NCI-H128 (cell line): ENCODE results near the gene DNAI1.
"Not testable (repeated sequence)": the region's sequence is repeated elsewhere in the genome, so short reads cannot be mapped to it uniquely, and the experiment has no call there.

ENCODE experiments used
- DNase-seq: peaks from one replicate; lab custom pipeline; 2025; ENCODE audit not compliant: unreplicated experiment; lab: John Stamatoyannopoulos, UW

Gene DNAI1

DNA sequence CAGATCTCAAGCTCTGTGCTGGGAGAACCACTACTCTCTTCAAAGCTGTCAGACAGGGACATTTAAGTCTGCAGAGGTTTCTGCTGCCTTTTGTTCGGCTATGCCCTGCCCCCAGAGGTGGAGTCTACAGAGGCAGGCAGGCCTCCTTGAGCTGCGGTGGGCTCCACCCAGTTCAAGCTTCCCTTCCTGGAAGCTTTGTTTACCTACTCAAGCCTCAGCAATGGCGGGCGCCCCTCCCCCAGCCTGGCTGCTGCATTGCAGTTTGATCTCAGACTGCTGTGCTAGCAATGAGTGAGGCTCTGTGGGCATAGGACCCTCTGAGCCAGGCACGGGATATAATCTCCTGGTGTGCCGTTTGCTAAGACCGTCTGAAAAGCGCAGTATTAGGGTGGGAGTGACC, 73.4 kb downstream of the DNAI1 start:
- not testable (repeated sequence) for DNase-seq

DNA sequence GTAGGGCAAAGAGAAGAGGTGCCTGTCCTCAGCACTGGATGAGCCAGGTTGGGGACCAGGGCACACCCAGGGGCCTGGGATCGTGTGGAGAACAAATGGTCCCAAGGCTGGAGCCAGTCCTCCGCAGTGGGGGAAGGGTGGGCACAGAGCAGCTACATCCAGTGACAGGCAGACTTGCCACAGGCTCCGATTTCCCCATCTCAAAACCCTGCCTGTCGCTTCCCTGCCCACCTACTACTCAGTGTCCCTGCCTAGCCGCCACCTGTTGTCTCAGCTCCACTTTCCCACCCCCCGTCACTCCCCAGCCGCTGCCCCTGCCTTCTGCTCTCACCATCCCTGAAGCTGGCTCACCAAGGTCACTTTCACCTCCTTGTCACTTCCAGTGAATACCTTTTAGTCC, 78.1 kb downstream of the DNAI1 start:
- DNase-seq = no peak

DNA sequence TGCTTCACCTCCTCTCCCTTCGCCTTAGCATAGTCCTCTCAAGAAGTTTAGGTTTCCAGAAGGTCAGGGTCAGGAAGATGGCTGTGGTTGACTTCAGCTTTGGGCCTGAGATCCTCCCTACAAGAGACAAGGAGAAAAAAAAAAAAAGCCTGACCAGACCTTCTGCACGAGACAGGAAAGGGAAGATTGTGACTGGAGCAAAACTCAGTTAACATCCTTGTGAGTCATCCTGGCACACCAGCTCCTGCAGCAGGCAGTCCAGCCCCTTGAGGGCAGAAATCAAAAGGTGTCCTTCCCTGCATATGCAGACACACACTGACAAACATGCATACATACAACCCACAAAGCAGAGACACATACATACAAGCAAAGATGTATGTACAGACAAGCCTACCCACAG, 82.2 kb downstream of the DNAI1 start:
- DNase-seq = no peak

DNA sequence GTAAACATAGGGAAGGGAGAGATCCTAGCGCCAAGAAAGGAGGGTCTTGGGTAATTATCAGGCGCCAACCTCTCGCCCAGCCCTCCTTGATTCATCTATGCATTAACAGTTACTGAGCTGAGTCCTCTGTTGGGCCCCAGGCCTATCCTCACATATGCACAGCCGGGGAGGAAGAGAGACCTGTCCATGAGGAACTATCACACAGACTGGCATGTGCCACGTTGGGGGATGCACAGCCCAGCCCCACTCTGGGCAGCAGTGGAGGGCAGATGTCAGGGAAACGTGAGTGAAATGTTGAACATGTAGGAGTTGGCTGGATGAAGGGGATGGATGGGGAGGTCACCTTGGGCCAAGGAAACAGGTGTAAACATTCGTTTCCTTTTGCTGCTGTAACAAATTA, 82.9 kb downstream of the DNAI1 start:
- DNase-seq = no peak

DNA sequence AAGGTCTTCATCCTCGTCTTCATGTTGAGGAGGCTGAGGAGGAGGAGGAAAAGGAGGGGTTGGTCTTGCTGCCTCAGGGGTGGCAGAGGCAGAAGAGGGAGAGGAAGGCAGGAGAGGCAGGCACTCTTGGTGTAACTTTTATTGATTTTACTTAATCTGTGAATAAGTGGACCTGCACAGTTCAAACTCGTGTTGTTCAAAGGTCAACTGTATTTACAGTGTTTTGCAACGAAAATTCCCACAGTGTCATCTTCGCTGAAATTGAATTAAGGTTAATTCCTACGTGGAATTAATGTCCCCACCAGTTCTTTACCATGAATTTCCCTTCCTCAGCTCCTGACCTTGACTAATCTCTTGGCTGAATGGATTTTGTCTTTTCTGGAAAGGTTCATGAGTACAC, 85.4 kb downstream of the DNAI1 start:
- no peak for DNase-seq

DNA sequence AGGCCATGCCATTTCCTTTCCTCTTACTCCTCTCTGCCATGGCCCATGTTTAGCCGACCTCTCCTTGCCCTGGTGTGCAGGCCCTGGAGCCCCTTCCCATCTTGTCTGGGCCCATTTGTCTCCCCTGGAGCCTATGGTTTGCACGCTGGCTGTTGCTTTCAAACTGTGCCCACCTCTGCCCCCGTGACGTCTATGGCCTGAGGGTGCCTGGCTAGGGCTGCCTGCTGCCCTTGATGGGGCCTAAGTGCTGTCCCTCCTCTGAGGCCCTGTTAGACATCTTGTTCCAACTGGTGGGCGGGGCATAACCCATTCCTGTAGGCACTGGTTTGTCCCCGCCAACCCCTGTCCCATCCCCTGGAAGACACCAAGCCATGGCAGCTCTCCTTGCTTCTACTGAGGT, 86.9 kb downstream of the DNAI1 start:
- no peak for DNase-seq

DNA sequence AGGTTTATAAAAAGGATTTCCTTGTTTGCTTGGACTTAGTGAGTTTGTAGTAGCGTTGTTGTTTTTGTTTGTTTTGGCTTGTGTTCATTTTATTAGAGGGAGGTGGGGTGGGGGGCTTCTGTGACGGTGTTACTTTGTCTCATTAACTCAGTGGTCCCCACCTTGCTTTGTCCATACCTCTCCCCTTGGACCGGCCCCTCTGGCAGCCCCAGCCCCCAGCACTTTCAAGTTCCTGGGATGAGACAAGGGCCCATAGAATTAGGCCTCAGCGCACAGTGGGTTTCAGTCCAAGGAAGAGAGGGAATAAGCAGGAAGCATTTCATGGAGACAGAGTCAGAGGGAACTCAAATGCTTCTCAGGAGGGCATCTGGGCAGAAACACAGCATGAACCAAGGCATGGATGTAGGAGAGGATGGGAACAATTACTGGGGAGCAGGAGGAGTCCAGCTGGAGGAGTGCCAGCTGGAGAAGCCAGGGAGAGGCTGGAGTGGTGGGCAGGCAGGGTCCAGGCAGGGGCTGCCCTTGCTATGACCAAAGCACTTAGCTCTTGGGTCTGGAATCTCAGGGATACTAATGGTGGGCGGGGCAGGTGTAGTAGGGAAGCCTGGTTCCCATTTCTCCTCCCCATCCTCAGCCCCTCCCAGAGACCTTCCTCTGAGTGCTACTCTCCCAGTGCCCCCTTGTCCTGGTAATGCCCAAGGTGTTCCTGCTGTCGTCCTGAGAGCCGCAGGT, 87.7 kb downstream of the DNAI1 start:
- no peak for DNase-seq

DNA sequence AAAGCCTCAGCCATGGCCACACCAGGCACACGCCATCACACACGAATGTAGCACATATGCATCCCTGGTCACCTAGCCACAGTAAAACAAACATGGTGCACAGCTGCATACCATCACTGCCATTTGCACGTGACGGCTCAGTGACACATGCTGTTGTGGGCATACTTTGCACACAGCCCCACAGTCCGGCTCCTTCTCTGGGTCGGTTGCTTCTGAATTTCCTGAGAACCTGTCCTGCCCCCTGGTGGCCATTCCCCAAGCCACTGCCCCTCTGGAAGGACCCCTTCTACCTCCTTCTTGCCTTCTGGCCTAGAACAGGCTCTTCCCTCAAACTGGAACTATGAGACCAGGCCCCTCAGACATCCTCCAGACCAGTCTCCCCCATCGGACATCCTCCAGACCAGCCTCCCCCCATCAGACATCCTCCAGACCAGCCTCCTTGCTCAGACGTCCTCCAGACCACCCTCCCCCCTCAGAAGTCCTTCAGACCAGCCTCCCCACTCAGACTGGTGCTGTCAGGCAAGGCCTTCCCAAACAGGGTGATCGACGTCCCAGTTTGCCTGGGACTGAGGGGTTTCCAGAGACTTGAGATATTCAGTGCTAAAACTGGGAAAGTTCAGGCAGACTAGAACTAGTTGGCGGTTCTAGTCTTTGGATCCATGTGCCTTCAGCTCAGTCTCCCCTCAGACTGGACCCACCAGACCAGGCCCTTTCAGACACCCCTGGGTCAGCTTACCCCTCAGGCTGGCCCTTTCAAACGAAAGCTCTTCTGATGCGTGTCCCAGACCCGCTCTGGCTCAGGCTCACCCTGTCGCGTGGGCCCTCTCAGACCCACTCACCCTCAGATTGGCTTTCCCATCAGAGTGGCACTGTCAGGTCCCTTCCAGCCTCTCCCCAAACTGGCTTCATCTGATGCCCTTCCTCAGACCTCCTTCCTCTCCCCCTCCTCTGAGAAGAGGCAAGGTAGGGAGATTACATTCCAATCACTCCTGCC, 88.5 kb downstream of the DNAI1 start:
- DNase-seq = no peak

DNA sequence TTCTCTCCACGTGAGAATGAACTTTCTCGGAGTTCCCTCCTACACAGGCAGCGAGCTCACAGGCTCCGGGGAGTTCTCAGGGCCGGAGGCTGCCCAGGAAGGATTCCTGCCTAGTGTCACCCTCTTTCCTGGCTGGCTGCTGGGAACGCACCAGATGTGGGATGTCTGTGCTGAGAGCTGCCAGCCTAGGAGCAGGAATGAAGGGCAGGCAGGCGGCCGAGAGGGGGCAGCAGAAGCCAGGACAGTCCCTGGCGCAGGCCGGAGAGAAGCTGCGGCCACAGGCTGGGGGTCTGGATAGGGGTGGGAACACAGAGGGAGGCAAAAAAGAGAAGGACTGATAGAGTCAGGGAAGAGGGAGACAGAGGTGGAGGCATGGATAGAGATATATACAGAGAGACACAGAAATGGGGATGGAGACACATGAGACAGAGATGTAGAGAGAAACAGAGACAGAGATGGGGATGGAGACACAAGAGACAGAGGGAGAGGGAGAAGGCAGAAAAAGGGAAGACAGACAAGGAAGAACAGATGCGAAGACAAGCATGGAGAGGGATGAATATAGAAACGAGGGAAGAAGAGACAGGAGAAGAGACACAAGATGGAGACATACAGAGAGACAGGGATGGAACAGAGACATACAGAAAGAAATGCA, 89.5 kb downstream of the DNAI1 start:
- peak; percentile 21 for DNase-seq

DNA sequence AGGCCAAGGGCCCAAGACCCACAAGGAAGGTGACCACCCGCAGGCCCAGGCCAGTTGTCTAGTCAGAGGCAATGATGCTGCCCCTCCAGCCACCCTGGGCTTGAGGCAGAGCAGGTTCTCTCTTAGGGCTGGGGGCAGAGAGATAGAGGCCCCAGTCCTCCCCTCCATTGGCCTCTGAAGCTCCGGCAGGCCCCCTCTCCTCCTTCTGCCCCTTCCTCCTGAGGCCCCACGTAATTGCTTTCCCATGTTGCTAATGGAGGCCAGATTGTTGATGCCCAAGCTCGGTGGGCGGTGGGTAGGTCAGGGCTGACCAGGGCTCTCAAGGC, 90.8 kb downstream of the DNAI1 start:
- no peak for DNase-seq

DNA sequence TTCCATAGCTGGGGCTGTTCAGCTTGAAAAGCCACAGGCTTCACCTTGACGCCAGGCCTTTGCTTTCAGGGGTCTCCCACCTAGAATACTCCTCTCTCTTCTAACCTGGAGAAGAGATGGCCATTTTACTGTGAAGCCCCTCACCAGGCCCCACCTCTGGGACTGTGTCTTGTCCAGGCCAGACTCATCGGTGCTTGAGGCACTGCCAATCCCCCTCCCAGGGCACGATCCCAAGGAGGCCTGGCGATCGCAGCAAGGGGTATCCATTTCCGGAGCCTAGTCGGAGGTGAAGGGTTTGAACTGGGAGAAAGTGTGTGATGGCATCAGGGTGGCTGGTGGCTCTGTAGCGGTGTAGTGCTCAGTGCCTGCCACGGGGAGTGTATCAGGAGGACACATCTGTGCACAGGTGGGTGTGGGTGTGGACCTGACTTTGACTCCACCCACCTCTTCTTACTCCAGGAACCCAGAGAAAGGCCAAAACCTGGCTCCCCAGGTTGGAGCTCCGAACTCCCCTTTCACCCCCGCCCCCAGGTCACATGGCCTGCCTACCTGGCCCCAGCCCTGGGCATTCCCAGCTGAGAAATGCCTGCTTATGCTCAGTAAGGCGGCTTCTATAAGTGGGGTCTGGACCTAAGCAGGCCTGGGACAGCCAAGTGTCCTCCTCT, 91.5 kb downstream of the DNAI1 start:
- DNase-seq = no peak

DNA sequence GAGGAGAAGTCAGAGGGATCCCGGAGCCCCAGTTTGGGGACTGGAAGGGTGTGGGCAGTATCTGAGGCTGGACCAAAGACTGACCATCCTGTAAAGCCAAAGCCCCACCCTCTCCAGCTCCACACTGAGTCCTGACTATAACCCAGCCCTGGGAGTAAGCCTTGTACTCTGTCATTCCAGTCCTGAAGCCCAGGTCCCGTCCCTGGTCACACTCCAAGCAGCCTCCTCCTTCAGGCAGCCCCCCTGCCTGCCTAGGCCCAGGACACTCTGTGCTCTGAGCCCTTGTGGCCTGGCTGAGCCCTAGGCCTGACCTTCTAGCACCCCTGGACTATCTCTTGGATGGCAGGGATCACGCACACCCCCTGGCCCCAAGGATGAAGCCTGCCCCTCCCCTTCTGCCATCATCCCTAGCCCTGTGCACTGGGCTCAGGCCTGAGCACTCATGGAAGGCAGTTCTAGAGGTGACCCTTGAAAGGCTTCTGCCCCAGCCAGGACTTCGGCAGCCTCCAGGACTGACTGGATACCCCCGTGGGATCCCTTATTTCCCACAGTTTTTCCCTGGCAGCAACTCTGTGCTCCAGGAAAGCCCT, 92.2 kb downstream of the DNAI1 start:
- no peak for DNase-seq

DNA sequence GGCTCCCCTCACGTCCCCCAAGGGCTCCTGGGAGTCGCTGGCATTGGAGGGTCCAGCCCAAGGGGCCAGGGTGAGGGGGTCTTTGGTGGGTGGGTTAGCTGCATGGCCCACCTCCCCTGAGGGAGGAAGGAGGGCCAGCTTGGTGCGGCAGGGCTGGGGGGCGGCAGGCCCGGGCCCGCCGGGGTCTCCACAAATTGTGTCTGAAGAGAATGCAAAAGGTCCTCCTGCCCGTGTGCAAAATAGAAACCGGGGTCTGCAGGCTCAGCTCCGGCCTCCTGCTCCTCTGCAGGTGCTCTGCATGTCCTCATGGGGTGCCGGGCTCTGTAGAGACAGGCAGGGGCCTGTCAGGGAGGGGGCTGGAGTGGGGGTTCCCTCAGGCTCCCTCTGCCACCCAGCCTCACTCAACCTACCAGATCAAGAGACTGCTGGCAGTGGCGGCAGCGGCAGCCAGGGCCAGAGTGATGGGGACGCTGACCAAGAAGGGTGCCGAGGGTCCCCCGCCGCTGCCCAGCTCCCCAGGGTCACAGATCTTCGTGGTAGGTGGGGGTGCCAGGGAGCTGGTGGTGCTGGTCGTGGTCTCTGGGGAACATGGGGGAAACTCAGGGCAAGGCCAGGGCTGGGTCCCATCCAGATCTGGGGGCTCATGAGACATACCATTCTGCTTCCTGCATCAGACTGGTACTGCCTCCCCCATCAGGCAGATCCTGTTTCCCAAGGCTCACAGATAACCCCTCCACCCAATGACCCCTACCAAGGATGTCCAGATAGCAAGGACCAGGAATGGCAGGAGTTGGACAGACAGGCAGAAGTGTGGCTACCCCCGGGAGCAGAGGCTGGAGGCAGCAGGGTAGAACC, 93.4 kb downstream of the DNAI1 start:
- no peak for DNase-seq

DNA sequence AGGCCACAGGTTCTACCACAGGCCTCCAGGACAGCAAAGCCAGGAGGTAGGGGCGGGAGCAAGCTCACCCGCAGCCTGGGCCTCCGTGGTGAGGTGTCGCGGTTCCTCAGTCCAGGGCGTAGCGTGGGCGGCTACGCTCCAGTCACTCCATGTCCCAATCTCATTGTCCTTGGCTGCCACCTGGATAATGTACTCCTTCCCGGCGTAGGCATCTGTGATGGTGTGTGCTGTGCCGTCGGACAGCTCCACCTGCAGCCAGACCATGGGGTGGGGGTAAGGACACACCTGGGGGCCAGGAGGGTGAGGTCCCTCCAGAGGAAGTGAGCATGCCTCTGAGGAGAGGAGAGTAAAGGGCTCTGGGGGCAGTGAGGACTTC, 94.0 kb downstream of the DNAI1 start:
- no peak for DNase-seq

DNA sequence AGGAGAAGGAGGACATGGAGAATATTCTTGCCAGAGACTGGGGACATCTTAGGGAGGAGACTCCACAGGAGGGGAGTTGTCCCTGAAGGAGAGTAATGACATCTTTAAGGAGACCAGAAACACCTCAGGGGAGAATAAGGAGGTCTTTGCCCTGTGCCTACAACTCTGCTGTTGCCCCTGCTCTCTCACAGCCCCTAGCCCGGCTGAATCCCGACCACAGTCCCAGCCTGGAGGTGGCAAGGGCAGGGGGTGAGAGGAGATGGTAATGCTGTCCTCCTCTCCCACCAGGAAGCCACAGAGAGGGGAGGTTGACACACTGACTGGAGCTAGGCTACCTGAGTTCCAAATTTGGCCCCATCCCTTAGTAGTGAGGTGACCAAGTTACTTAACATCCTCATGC, 94.4 kb downstream of the DNAI1 start:
- DNase-seq = no peak

DNA sequence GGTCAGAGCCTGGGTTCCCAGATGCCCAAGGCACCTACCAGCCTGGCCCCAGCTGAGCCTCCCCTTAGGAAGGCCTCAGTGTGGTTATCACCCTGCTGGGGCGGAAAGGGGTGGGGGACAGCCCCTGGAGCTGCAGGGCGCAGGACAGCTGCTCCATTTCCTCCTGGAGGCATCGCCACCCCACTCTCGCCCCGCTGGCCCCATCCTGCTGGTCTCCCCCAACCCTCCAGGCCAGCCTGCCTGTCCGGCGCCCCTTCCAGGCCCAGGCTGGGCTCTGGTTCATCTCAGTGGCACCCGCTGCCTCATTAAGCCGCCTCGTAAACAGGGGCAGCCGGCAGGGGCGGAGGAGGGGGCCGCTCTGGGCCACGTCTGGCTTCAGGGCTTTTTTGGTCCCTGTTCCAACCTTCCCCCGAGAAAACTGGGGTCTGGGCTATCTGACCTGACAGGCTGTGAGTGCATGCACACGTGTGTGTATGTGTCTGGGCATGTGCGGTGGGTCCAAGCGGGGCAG, 95.0 kb downstream of the DNAI1 start:
- DNase-seq = no peak

DNA sequence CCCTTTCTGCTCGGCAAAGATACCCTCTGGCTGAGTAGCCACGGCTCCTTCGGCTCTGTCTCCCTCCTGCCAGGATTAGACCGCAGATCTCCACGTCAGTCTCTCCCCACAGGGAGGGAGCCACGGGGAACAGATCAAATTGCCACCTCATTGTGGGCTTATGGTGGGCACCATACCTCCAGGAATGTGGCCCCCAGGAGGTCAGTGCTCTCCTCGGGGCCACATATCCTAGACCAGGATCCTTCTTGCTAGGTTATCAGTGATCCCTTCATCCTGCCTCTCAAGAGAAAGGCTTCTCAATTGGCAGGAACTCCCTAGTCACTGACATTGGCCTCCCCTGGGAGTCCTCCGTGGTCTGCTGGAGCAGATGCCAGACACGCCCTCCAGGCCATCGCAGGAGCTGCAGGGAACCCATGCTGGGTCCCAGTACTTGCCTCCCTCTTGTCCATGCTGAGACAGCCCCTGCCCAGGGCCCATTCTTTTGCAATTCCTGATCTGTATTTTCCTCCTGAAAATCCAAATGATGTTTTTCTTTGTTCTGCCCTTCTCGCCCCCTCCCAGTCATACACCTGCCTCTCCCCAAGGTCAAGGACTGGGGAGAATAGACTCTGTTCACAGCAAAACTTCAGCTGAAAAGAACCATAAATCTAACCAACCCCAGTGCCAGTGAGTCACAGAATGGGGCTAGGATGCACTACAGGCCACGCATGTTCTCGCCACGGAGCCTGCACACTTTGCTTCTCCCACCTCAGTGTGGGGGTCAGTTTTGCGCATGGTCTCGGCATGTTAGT, 95.8 kb downstream of the DNAI1 start:
- DNase-seq = peak; percentile 18

DNA sequence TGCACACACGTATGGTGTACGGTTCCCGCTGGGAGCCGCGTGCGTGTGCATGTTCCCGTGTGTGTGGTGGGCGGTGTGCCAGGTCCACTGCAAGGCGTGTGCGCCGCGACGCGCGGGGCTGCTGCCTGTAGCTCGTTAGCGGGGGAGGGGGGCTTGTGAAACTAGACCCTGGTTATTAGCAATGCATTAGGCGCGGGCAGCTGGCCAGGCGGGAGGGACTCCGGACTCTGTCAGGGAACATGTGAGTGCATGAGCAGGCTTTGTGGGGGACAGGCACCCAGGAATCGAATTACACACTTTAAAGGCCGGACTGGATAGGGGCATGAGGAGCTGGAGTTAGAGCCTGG, 96.4 kb downstream of the DNAI1 start:
- peak; percentile 33 for DNase-seq

DNA sequence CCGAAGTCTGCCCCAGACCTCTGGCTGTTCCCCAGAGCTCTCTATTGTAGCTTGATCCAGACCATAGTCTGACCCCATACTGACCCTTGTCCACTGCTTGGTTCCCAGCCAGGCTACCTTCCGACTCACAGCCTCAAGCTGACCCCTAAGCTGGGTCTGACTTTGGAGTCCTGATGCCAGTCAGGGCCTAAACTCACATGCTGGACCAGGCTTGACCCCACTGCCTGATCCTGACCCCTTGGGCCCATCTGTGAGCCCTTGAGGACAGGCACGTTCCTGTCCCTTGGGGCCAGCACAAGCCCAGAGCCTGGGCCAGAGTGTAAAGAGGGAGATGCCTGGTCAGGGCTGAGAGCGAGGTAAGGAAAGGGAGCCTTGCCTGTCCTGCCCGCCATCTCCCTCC, 96.9 kb downstream of the DNAI1 start:
- DNase-seq = no peak
